Measurements from ENCODE around the gene HNF1B.
A peak's percentile ranks its signal among the peaks of the same experiment; 100 is the strongest.

HNF1B gene

GRCh38 chr17:37643869-37644268 is 101.0 kb downstream of the HNF1B start:
- Histone ChIP-seq H3K27ac (ENCODE audit: low read depth in 2 of 2, low read length in 2 of 2) (no peak overlapping the region), H3K4me3 (ENCODE audit: low read length in 2 of 2) (peak overlapping the region; percentile 93 to 97), H3K36me3 (ENCODE audit: control insufficient read depth in 2 of 2, insufficient read depth in 2 of 2, low read length in 2 of 2) (peaks cover 5 to 7% of the 10 kb centered on the region in 2 donors), H3K9ac (ENCODE audit: low read depth in 1 of 2, low read length in 2 of 2) (peak overlapping the region in 1 of 2 donors; percentile 89), H3K27me3 (ENCODE audit: control insufficient read depth in 2 of 2, insufficient read depth in 2 of 2, low read length in 2 of 2) (peaks cover 0 to 2% of the 10 kb centered on the region in 2 donors), H3K9me3 (ENCODE audit: control insufficient read depth in 2 of 2, low read length in 2 of 2) (no peaks in the 10 kb centered on the region), H3K4me1 (ENCODE audit: control insufficient read depth in 2 of 2, insufficient read depth in 2 of 2, low read length in 2 of 2) (peaks cover 6 to 14% of the 10 kb centered on the region in 2 donors)

DNA sequence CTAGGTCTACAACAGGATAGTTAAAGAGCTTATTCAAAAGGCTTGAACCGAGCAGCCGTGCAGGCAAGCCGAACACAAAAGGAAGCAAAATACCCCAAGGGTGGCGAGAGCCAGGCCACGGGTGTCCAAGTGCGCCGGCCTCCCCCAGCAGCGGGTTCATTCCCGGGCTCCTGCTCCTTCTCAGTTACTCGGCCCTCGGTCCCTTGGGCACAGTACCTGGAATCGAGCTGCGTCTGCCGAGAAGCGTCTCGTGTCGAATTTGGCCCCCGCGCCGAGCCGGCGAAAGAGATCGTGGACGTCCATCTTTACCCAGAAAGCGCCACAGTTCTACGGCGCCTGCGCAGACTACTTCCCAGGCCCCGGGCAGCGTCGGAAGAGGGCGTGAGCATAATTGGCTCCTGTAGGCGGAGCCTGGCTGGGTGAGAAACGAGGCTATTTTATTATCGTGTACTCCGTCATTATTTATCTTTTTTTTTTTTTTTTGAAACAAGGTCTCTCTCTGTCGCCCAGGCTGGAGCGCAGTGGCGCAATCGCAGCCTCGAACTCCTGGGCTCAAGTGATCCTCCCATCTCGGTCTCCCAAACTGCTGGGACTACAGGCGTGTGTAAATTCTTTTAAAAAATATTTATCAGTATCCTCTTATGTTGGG is 101.6 kb downstream of the HNF1B start, which contains the start of gene DDX52:
Gene DDX52 (minus strand): TSS at position 329 of the 649 bp plus-strand sequence. CDS start 26 bp downstream, at position 303.
- Histone ChIP-seq H3K4me3 (ENCODE audit: low read length in 2 of 2) (peak within 1 kb of the TSS; percentile 93 to 97), H3K27ac (ENCODE audit: low read depth in 2 of 2, low read length in 2 of 2) (peak within 1 kb of the TSS; percentile 79 to 87), H3K27me3 (ENCODE audit: control insufficient read depth in 2 of 2, insufficient read depth in 2 of 2, low read length in 2 of 2) (no peaks in the 10 kb centered on the region), H3K4me1 (ENCODE audit: control insufficient read depth in 2 of 2, insufficient read depth in 2 of 2, low read length in 2 of 2) (peaks cover 6 to 14% of the 10 kb centered on the region in 2 donors), H3K9me3 (ENCODE audit: control insufficient read depth in 2 of 2, low read length in 2 of 2) (no peaks in the 10 kb centered on the region), H3K9ac (ENCODE audit: low read depth in 1 of 2, low read length in 2 of 2) (peak within 1 kb of the TSS; percentile 82 to 89), H3K36me3 (ENCODE audit: control insufficient read depth in 2 of 2, insufficient read depth in 2 of 2, low read length in 2 of 2) (peaks cover 7% of the 10 kb centered on the region in 2 donors)

GRCh38 chr17:37642681-37643080 is 102.2 kb downstream of the HNF1B start:
- peak overlapping the region; percentile 93 to 97 for H3K4me3 ChIP-seq (ENCODE audit: low read length in 2 of 2)
- H3K9me3 ChIP-seq (ENCODE audit: control insufficient read depth in 2 of 2, low read length in 2 of 2), result no peaks in the 10 kb centered on the region
- peak overlapping the region; percentile 79 to 87 for H3K27ac ChIP-seq (ENCODE audit: low read depth in 2 of 2, low read length in 2 of 2)
- no peaks in the 10 kb centered on the region for H3K27me3 ChIP-seq (ENCODE audit: control insufficient read depth in 2 of 2, insufficient read depth in 2 of 2, low read length in 2 of 2)
- H3K36me3 ChIP-seq (ENCODE audit: control insufficient read depth in 2 of 2, insufficient read depth in 2 of 2, low read length in 2 of 2), result peaks cover 7 to 11% of the 10 kb centered on the region in 2 donors
- peak overlapping the region; percentile 82 to 89 for H3K9ac ChIP-seq (ENCODE audit: low read depth in 1 of 2, low read length in 2 of 2)
- peaks cover 6 to 14% of the 10 kb centered on the region in 2 donors for H3K4me1 ChIP-seq (ENCODE audit: control insufficient read depth in 2 of 2, insufficient read depth in 2 of 2, low read length in 2 of 2)

DNA sequence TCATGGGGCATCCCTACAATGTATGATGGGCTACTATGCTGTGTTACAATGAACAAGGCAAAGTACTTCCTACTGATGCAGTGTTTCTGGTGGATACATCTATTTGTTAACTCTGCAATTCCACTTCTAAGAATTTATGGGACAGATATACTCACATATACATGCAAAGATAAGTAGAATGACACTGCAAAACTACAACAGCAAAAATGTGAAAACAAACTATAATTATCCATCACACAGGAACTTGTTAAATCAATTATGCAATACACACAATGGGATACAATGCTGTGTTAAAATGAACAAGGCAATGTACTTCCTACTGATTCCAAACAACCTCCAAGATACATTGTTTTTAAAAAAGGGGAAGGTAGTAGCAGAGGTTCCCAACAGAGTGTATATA is 104.8 kb downstream of the HNF1B start:
- Histone ChIP-seq H3K4me3 (ENCODE audit: low read length in 2 of 2) (no peak overlapping the region), H3K9ac (ENCODE audit: low read depth in 1 of 2, low read length in 2 of 2) (no peak overlapping the region), H3K27me3 (ENCODE audit: control insufficient read depth in 2 of 2, insufficient read depth in 2 of 2, low read length in 2 of 2) (no peaks in the 10 kb centered on the region), H3K4me1 (ENCODE audit: control insufficient read depth in 2 of 2, insufficient read depth in 2 of 2, low read length in 2 of 2) (peaks cover 6 to 14% of the 10 kb centered on the region in 2 donors), H3K9me3 (ENCODE audit: control insufficient read depth in 2 of 2, low read length in 2 of 2) (no peaks in the 10 kb centered on the region), H3K36me3 (ENCODE audit: control insufficient read depth in 2 of 2, insufficient read depth in 2 of 2, low read length in 2 of 2) (peaks cover 11% of the 10 kb centered on the region in 2 donors), H3K27ac (ENCODE audit: low read depth in 2 of 2, low read length in 2 of 2) (no peak overlapping the region)

GRCh38 chr17:37637956-37638355 is 106.9 kb downstream of the HNF1B start:
- no peak overlapping the region for H3K9ac ChIP-seq (ENCODE audit: low read depth in 1 of 2, low read length in 2 of 2)
- no peak overlapping the region for H3K4me3 ChIP-seq (ENCODE audit: low read length in 2 of 2)
- peaks cover 6 to 8% of the 10 kb centered on the region in 2 donors for H3K4me1 ChIP-seq (ENCODE audit: control insufficient read depth in 2 of 2, insufficient read depth in 2 of 2, low read length in 2 of 2)
- H3K9me3 ChIP-seq (ENCODE audit: control insufficient read depth in 2 of 2, low read length in 2 of 2), result no peaks in the 10 kb centered on the region
- H3K36me3 ChIP-seq (ENCODE audit: control insufficient read depth in 2 of 2, insufficient read depth in 2 of 2, low read length in 2 of 2), result peaks cover 11% of the 10 kb centered on the region in 2 donors
- H3K27me3 ChIP-seq (ENCODE audit: control insufficient read depth in 2 of 2, insufficient read depth in 2 of 2, low read length in 2 of 2), result no peaks in the 10 kb centered on the region
- no peak overlapping the region for H3K27ac ChIP-seq (ENCODE audit: low read depth in 2 of 2, low read length in 2 of 2)

All from mucosa of rectum (tissue), 2 donors.